Activated CD4-positive, alpha-beta T cell treated with anti-CD3 and anti-CD28 coated beads, Interleukin-2, amount 50 U/mL, for 4 hours (primary cell): ENCODE data around the gene SKIC8.
"Not testable (repeated sequence)": the region's sequence is repeated elsewhere in the genome, so short reads cannot be mapped to it uniquely, and the experiment has no call there.

ENCODE experiments used
- DNase-seq, 2 experiments: peaks; one replicate each; pipeline ENCODE4 v3.0.0-alpha.2; 2020

The SKIC8 gene

GRCh38 chr15:78249131-78249530 lies 50.3 kb downstream of the SKIC8 start:
- DNase-seq, result no peak

GRCh38 chr15:78247911-78248310 lies 51.5 kb downstream of the SKIC8 start:
- DNase-seq, result no peak

GRCh38 chr15:78245976-78246620 lies 53.3 kb downstream of the SKIC8 start:
- DNase-seq, result not testable (repeated sequence)

GRCh38 chr15:78245392-78245791 lies 54.0 kb downstream of the SKIC8 start:
- DNase-seq, result not testable (repeated sequence)

GRCh38 chr15:78244893-78245292 lies 54.5 kb downstream of the SKIC8 start:
- no peak for DNase-seq

- no peak for DNase-seq
These were observed 55.3 kb downstream of the SKIC8 start for GRCh38 chr15:78244101-78244500.

GRCh38 chr15:78243491-78243941 lies 55.9 kb downstream of the SKIC8 start:
- DNase-seq, result no peak

GRCh38 chr15:78243058-78243457 lies 56.4 kb downstream of the SKIC8 start:
- no peak for DNase-seq

GRCh38 chr15:78242128-78242527 lies 57.3 kb downstream of the SKIC8 start:
- no peak for DNase-seq

GRCh38 chr15:78241017-78241416 lies 58.4 kb downstream of the SKIC8 start:
- peak; percentile 80 to 82 for DNase-seq

- no peak for DNase-seq
These were observed 59.6 kb downstream of the SKIC8 start for GRCh38 chr15:78239811-78240210.

- DNase-seq, result no peak
These were observed 62.3 kb downstream of the SKIC8 start for GRCh38 chr15:78237146-78237545.

- DNase-seq, result no peak
These were observed 62.9 kb downstream of the SKIC8 start for GRCh38 chr15:78236491-78236890.

GRCh38 chr15:78234515-78235040 lies 64.8 kb downstream of the SKIC8 start, which contains the start of gene ACSBG1:
Gene ACSBG1 (minus strand): TSS chr15:78234565. CDS start chr15:78234501, 64 bp downstream.
- no peak for DNase-seq

GRCh38 chr15:78233496-78233895 lies 65.9 kb downstream of the SKIC8 start:
- no peak for DNase-seq
